HUES6 (cell line): ENCODE data around the gene PTPRC.

Experiments used
- H3K27ac ChIP-seq: 2 replicates; pipeline ENCODE4 v1.7.0; 2013; ENCODE audit warnings: low read depth, mild to moderate bottlenecking, low read length, inconsistent platforms
- H3K27me3 ChIP-seq: 2 replicates; pipeline ENCODE4 v1.6.1; 2013; ENCODE audit warnings: low read length; ENCODE audit not compliant: control insufficient read depth, insufficient read depth
- H3K36me3 ChIP-seq: 2 replicates; pipeline ENCODE4 v1.6.1; 2013; ENCODE audit warnings: low read length; ENCODE audit not compliant: control insufficient read depth, insufficient read depth
- H3K4me1 ChIP-seq: 2 replicates; pipeline ENCODE4 v1.6.1; 2013; ENCODE audit warnings: low read length; ENCODE audit not compliant: control insufficient read depth, insufficient read depth
- H3K4me3 ChIP-seq: 2 replicates; pipeline ENCODE4 v1.5.1; 2013; ENCODE audit warnings: low read depth, low read length
- H3K9ac ChIP-seq: one replicate; pipeline ENCODE4 v1.6.1; 2013; ENCODE audit warnings: mild to moderate bottlenecking, low read length
- H3K9me3 ChIP-seq: 2 replicates; pipeline ENCODE4 v1.6.1; 2013; ENCODE audit warnings: low read depth, low read length; ENCODE audit not compliant: control insufficient read depth, insufficient read depth

The PTPRC gene

GRCh38 chr1:198686069-198686728, 47.4 kb downstream of the PTPRC start:
- Histone ChIP-seq H3K9me3 (no peaks in the 10 kb centered on the region), H3K27ac (no peak overlapping the region), H3K9ac (no peak overlapping the region), H3K27me3 (no peaks in the 10 kb centered on the region), H3K4me3 (no peak overlapping the region), H3K4me1 (peaks cover 17% of the 10 kb centered on the region), H3K36me3 (no peaks in the 10 kb centered on the region)

GRCh38 chr1:198687429-198687828, 48.6 kb downstream of the PTPRC start:
- Histone ChIP-seq H3K27me3 (no peaks in the 10 kb centered on the region), H3K9me3 (no peaks in the 10 kb centered on the region), H3K4me1 (peaks cover 18% of the 10 kb centered on the region), H3K27ac (no peak overlapping the region), H3K36me3 (no peaks in the 10 kb centered on the region), H3K9ac (no peak overlapping the region), H3K4me3 (no peak overlapping the region)

GRCh38 chr1:198691063-198691462, 52.2 kb downstream of the PTPRC start:
- no peaks in the 10 kb centered on the region for H3K9me3 ChIP-seq
- no peaks in the 10 kb centered on the region for H3K36me3 ChIP-seq
- H3K4me3 ChIP-seq, result no peak overlapping the region
- H3K9ac ChIP-seq, result no peak overlapping the region
- no peak overlapping the region for H3K27ac ChIP-seq
- H3K27me3 ChIP-seq, result no peaks in the 10 kb centered on the region
- peaks cover 18% of the 10 kb centered on the region for H3K4me1 ChIP-seq

- Histone ChIP-seq H3K36me3 (no peaks in the 10 kb centered on the region), H3K9ac (no peak overlapping the region), H3K27me3 (no peaks in the 10 kb centered on the region), H3K27ac (no peak overlapping the region), H3K9me3 (no peaks in the 10 kb centered on the region), H3K4me3 (no peak overlapping the region), H3K4me1 (peaks cover 18% of the 10 kb centered on the region)
Measured at GRCh38 chr1:198693321-198693720, 54.5 kb downstream of the PTPRC start.

- Histone ChIP-seq H3K36me3 (no peaks in the 10 kb centered on the region), H3K9me3 (no peaks in the 10 kb centered on the region), H3K27ac (no peak overlapping the region), H3K27me3 (no peaks in the 10 kb centered on the region), H3K4me1 (peaks cover 22% of the 10 kb centered on the region), H3K9ac (no peak overlapping the region), H3K4me3 (no peak overlapping the region)
Measured at GRCh38 chr1:198694542-198694941, 55.7 kb downstream of the PTPRC start.

- Histone ChIP-seq H3K9me3 (no peaks in the 10 kb centered on the region), H3K27ac (no peak overlapping the region), H3K27me3 (no peaks in the 10 kb centered on the region), H3K36me3 (no peaks in the 10 kb centered on the region), H3K4me3 (no peak overlapping the region), H3K9ac (no peak overlapping the region), H3K4me1 (peaks cover 22% of the 10 kb centered on the region)
Measured at GRCh38 chr1:198696211-198696610, 57.4 kb downstream of the PTPRC start.

- Histone ChIP-seq H3K9me3 (no peaks in the 10 kb centered on the region), H3K36me3 (no peaks in the 10 kb centered on the region), H3K27me3 (no peaks in the 10 kb centered on the region), H3K4me3 (peak overlapping the region; percentile 16), H3K9ac (no peak overlapping the region), H3K27ac (no peak overlapping the region), H3K4me1 (peaks cover 32% of the 10 kb centered on the region)
Measured at GRCh38 chr1:198699167-198700015, 60.6 kb downstream of the PTPRC start.

- H3K27ac ChIP-seq, result no peak overlapping the region
- H3K9ac ChIP-seq, result no peak overlapping the region
- H3K9me3 ChIP-seq, result no peaks in the 10 kb centered on the region
- peaks cover 32% of the 10 kb centered on the region for H3K4me1 ChIP-seq
- no peak overlapping the region for H3K4me3 ChIP-seq
- no peaks in the 10 kb centered on the region for H3K27me3 ChIP-seq
- no peaks in the 10 kb centered on the region for H3K36me3 ChIP-seq
Measured at GRCh38 chr1:198700016-198700392, 61.2 kb downstream of the PTPRC start.

GRCh38 chr1:198700396-198700795, 61.6 kb downstream of the PTPRC start:
- peaks cover 32% of the 10 kb centered on the region for H3K4me1 ChIP-seq
- no peaks in the 10 kb centered on the region for H3K27me3 ChIP-seq
- H3K9me3 ChIP-seq, result no peaks in the 10 kb centered on the region
- no peak overlapping the region for H3K4me3 ChIP-seq
- no peak overlapping the region for H3K9ac ChIP-seq
- H3K27ac ChIP-seq, result no peak overlapping the region
- H3K36me3 ChIP-seq, result no peaks in the 10 kb centered on the region

- no peaks in the 10 kb centered on the region for H3K36me3 ChIP-seq
- no peak overlapping the region for H3K27ac ChIP-seq
Measured at GRCh38 chr1:198701250-198701649, 62.4 kb downstream of the PTPRC start.

GRCh38 chr1:198701766-198702539, 63.1 kb downstream of the PTPRC start:
- Histone ChIP-seq H3K27me3 (no peaks in the 10 kb centered on the region), H3K27ac (no peak overlapping the region), H3K36me3 (no peaks in the 10 kb centered on the region), H3K9ac (no peak overlapping the region), H3K9me3 (no peaks in the 10 kb centered on the region), H3K4me3 (no peak overlapping the region), H3K4me1 (peaks cover 32% of the 10 kb centered on the region)

More at GRCh38 chr1:198701250-198701649, 62.4 kb downstream of the PTPRC start:
- H3K4me3 ChIP-seq, result no peak overlapping the region
- no peaks in the 10 kb centered on the region for H3K27me3 ChIP-seq
- H3K9me3 ChIP-seq, result no peaks in the 10 kb centered on the region
- H3K4me1 ChIP-seq, result peaks cover 32% of the 10 kb centered on the region
- no peak overlapping the region for H3K9ac ChIP-seq
